Measurements from ENCODE around the gene PLCB2.

DNA sequence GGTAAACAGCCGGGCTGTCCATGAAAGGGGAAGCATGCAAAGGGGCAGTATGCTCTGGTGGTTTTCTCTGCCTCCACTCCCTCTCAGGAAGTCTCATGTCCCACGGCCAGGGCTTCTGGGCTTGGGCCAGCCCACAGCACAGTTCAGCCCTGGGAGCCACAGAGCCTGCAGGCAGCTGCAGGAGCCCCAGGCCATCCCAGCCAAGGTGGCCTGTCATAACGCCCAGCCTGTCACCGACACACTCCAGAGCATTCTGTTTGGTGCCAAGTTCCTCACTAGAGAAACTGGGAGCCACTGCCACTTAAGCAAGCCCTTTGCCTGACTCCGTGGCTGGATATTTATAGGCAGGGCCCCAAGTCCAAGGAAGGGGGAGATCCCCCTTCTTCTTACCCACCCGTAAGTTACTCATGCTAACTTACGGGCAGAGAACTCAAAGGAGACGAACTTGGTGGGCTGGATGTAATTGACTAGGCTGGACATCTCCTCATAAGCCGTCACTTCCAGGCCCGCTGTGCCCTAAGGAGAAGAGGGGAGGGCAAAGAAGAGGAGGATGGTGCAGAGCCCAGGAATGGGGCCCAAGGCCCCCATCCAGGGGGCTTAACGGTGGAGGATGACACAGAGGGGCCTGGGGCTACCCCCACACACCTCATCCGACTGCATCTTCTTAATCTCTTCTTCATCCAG lies 11.7 kb downstream of the PLCB2 start:
- TF ChIP-seq POLR2AphosphoS5 (IDR thresholded peaks at IDR 0.05; ENCODE audit: low read depth, low read length), result no peak
- no peak for TF ChIP-seq SIN3A (IDR thresholded peaks at IDR 0.05; ENCODE audit: borderline replicate concordance, insufficient read depth, low read length)
- TF ChIP-seq, protein P1, sequence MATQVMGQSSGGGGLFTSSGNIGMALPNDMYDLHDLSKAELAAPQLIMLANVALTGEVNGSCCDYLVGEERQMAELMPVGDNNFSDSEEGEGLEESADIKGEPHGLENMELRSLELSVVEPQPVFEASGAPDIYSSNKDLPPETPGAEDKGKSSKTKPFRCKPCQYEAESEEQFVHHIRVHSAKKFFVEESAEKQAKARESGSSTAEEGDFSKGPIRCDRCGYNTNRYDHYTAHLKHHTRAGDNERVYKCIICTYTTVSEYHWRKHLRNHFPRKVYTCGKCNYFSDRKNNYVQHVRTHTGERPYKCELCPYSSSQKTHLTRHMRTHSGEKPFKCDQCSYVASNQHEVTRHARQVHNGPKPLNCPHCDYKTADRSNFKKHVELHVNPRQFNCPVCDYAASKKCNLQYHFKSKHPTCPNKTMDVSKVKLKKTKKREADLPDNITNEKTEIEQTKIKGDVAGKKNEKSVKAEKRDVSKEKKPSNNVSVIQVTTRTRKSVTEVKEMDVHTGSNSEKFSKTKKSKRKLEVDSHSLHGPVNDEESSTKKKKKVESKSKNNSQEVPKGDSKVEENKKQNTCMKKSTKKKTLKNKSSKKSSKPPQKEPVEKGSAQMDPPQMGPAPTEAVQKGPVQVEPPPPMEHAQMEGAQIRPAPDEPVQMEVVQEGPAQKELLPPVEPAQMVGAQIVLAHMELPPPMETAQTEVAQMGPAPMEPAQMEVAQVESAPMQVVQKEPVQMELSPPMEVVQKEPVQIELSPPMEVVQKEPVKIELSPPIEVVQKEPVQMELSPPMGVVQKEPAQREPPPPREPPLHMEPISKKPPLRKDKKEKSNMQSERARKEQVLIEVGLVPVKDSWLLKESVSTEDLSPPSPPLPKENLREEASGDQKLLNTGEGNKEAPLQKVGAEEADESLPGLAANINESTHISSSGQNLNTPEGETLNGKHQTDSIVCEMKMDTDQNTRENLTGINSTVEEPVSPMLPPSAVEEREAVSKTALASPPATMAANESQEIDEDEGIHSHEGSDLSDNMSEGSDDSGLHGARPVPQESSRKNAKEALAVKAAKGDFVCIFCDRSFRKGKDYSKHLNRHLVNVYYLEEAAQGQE (IDR thresholded peaks at IDR 0.05; ENCODE audit: insufficient read depth in 1 of 2, low read depth in 2 of 2, low read length in 2 of 2), result no peak
- TF ChIP-seq TAF1 (IDR thresholded peaks at IDR 0.05; ENCODE audit: borderline replicate concordance, insufficient read depth, low read length), result no peak
